Activated naive CD8-positive, alpha-beta T cell treated with anti-CD3 and anti-CD28 coated beads, Interleukin-2, amount 50 U/mL, for 24 hours (primary cell): Measurements from ENCODE around the gene FN3K.
A peak's percentile ranks its signal among the peaks of the same experiment; 100 is the strongest.
"Not testable (repeated sequence)": the region's sequence is repeated elsewhere in the genome, so short reads cannot be mapped to it uniquely, and the experiment has no call there.

Experiments used
- ATAC-seq: fragments of 150-1000 bp; cut with Tn5 transposase; one replicate; pipeline ENCODE4 v1.10.0; 2021
- DNase-seq: peaks from one replicate; pipeline ENCODE4 v3.0.0; 2021
- H3K27ac Mint-ChIP-seq: one replicate; pipeline ENCODE4 v1.8.0; 2021; ENCODE audit warnings: mild to moderate bottlenecking, mixed read lengths
- H3K27me3 Mint-ChIP-seq: one replicate; pipeline ENCODE4 v1.8.0; 2021; ENCODE audit warnings: mixed read lengths
- H3K36me3 Mint-ChIP-seq: one replicate; pipeline ENCODE4 v1.8.0; 2021; ENCODE audit warnings: low read depth, mixed read lengths
- H3K4me1 Mint-ChIP-seq: one replicate; pipeline ENCODE4 v1.8.0; 2021; ENCODE audit warnings: mixed read lengths
- H3K4me3 Mint-ChIP-seq: one replicate; pipeline ENCODE4 v1.8.0; 2021; ENCODE audit warnings: mild to moderate bottlenecking, moderate library complexity, mixed read lengths
- H3K9me3 Mint-ChIP-seq: one replicate; pipeline ENCODE4 v1.8.0; 2021; ENCODE audit warnings: mixed read lengths

The FN3K gene

GRCh38 chr17:82769041-82769440, 33.6 kb downstream of the FN3K start:
- Mint-ChIP-seq H3K4me1 (peaks cover 12% of the 10 kb centered on the region), H3K27ac (no peak overlapping the region), H3K9me3 (no peaks in the 10 kb centered on the region), H3K4me3 (no peak overlapping the region), H3K27me3 (no peaks in the 10 kb centered on the region), H3K36me3 (peaks cover 45% of the 10 kb centered on the region)
- no peak for DNase-seq
- no peak for ATAC-seq

DNA sequence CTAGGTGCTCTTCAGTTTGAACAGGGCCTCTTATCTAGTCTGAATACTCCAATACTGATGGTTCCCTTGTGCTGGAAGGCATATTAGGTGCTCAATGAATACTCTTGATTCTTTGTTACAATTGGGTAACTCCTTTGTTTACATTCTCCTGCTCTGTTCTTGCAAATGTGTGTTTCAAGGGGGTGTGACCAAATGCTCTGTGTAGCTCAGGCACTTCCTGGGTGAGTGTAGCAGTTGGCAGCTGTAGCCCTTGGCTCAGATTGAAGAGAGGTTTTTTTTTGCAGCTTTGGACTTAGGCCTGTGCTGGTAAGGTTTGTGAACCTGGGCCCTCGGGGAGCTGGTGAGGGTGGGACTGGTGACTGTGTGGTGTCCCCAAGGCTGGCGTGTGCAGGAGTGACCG, 36.6 kb downstream of the FN3K start:
- H3K4me3 Mint-ChIP-seq = no peak overlapping the region
- peaks cover 36% of the 10 kb centered on the region for H3K36me3 Mint-ChIP-seq
- no peaks in the 10 kb centered on the region for H3K27me3 Mint-ChIP-seq
- DNase-seq (no peak), ATAC-seq (no peak)
- no peaks in the 10 kb centered on the region for H3K9me3 Mint-ChIP-seq
- H3K4me1 Mint-ChIP-seq = peaks cover 27% of the 10 kb centered on the region
- H3K27ac Mint-ChIP-seq = no peak overlapping the region

- Mint-ChIP-seq H3K36me3 (peaks cover 25% of the 10 kb centered on the region), H3K4me1 (peaks cover 28% of the 10 kb centered on the region)
- not testable (repeated sequence) for H3K9me3 Mint-ChIP-seq, ATAC-seq, DNase-seq, H3K4me3 Mint-ChIP-seq, H3K27me3 Mint-ChIP-seq, H3K27ac Mint-ChIP-seq
Measured at GRCh38 chr17:82774456-82774855, 39.0 kb downstream of the FN3K start.

DNA sequence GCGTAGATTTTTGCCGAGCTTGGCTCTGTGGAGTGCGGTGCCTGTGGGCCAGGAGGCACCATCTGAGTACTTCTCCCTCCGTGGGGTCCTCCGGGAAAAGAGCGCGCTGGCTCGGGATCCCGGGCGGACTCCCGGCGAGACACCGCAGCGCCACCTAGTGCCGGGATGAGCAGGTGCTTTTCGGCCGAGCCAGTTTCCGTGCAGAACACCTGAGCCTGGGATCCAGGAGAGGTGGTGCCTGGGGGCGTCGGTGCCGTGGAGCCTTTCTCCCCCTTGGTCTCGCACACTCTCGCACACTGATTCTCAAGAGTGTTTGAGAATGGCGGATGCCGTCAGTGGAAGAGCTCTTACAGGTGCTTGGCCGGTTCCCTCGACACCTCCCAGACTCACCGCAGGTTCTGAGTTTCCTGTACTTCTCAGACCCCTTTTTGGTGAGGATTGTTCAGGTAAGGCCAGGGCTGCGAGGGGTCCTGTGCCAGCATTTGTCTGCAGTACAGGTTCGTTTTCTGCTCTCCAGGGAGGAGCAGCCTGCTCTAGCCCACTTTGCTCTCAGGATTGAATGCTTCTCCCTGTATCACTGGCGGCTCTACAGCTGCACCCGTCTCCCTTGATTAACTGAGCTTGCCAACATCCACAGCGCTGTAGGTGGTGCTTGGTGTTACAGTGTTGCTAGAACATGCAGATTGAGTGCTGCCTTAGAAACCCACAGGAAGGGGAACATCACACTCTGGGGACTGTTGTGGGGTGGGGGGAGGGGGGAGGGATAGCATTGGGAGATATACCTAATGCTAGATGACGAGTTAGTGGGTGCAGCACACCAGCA, 39.8 kb downstream of the FN3K start:
- DNase-seq (peak; percentile 68), ATAC-seq (no peak)
- Mint-ChIP-seq H3K9me3 (no peaks in the 10 kb centered on the region), H3K4me3 (no peak overlapping the region), H3K27me3 (no peaks in the 10 kb centered on the region), H3K27ac (no peak overlapping the region), H3K36me3 (peaks cover 20% of the 10 kb centered on the region), H3K4me1 (peaks cover 28% of the 10 kb centered on the region)

- no peaks in the 10 kb centered on the region for H3K27me3 Mint-ChIP-seq
- H3K4me1 Mint-ChIP-seq = peaks cover 28% of the 10 kb centered on the region
- no peak overlapping the region for H3K4me3 Mint-ChIP-seq
- ATAC-seq (no peak), DNase-seq (no peak)
- no peaks in the 10 kb centered on the region for H3K9me3 Mint-ChIP-seq
- H3K27ac Mint-ChIP-seq = no peak overlapping the region
- H3K36me3 Mint-ChIP-seq = peaks cover 18% of the 10 kb centered on the region
Measured at GRCh38 chr17:82776454-82776853, 41.0 kb downstream of the FN3K start.

DNA sequence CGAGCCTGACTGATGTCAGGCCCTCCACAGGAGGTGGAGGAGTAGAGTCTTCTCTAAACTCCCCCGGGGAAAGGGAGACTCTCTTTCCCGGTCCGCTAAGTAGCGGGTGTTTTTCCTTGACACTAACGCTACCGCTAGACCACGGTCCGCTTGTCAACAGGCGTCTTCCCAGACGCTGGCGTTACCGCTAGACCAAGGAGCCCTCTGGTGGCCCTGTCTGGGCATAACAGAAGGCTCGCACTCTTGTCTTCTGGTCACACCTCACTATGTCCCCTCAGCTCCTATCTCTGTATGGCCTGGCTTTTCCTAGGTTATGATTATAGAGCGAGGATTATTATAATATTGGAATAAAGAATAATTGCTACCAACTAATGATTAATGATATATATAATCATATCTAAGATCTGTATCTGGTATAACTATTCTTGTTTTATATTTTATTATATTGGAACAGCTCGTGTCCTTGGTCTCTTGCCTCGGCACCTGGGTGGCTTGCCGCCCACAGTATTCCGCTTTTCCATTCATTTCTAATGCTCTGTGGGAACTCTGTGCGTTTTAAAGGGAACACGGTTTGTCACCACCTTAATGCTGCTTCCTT, 42.5 kb downstream of the FN3K start:
- not testable (repeated sequence) for H3K9me3 Mint-ChIP-seq

DNA sequence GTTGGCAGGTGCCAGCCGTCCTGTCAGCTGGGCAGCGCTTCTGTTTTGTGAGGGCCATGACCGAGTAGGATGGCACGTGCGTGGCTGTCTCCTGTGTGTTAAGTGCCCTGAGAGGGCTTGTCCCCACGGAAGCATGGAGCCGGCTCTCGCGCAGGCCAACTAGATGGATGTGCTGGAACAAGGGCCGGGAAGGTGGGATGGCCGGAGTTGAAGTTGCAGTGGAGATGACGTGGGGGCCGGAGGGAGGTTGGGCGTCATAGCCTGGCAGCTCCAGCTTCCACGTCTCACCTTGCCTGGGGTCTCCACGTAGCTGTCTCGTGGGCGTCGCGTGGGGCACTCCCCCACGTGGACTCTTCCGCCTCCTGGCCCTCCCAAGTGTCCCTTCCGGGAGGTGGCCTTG, 44.1 kb downstream of the FN3K start:
- Mint-ChIP-seq H3K27me3 (no peaks in the 10 kb centered on the region), H3K4me1 (peaks cover 27% of the 10 kb centered on the region), H3K27ac (no peak overlapping the region), H3K36me3 (peaks cover 22% of the 10 kb centered on the region), H3K9me3 (no peaks in the 10 kb centered on the region), H3K4me3 (no peak overlapping the region)
- no peak for ATAC-seq
- no peak for DNase-seq

More for the DNA sequence above, 42.5 kb downstream of the FN3K start:
- DNase-seq, ATAC-seq, H3K27me3 Mint-ChIP-seq, H3K4me3 Mint-ChIP-seq, H3K27ac Mint-ChIP-seq: not testable (repeated sequence)
- Mint-ChIP-seq H3K4me1 (peaks cover 27% of the 10 kb centered on the region), H3K36me3 (peaks cover 18% of the 10 kb centered on the region)

GRCh38 chr17:82780195-82780594, 44.8 kb downstream of the FN3K start:
- Mint-ChIP-seq H3K36me3 (peaks cover 22% of the 10 kb centered on the region), H3K4me3 (no peak overlapping the region), H3K27ac (no peak overlapping the region), H3K9me3 (no peaks in the 10 kb centered on the region), H3K4me1 (peaks cover 21% of the 10 kb centered on the region), H3K27me3 (no peaks in the 10 kb centered on the region)
- DNase-seq = no peak
- no peak for ATAC-seq

- Mint-ChIP-seq H3K36me3 (peaks cover 22% of the 10 kb centered on the region), H3K4me3 (no peak overlapping the region), H3K27ac (no peak overlapping the region), H3K9me3 (no peaks in the 10 kb centered on the region), H3K27me3 (no peaks in the 10 kb centered on the region), H3K4me1 (peaks cover 14% of the 10 kb centered on the region)
- ATAC-seq = no peak
- no peak for DNase-seq
Measured at GRCh38 chr17:82780971-82781893, 45.8 kb downstream of the FN3K start.

DNA sequence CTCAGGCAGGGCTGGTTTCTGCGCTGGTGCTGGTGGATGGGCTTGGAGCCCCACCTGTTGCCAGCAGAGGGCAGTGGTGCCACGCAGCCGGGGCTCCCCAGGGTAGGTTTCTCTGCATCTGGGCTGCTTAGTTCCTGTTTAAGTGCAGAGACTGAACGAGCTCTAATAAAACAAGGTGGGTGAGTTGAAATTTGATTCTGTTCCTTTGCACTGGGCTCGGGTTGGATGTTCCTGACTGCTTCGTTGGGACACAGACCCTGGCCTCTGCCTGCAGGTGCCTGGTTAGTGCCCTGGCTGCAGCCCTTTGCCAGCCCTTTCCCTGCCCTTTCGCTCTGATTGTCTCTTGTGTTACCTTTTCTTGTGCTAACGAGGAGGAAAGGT, 46.5 kb downstream of the FN3K start:
- H3K9me3 Mint-ChIP-seq = no peaks in the 10 kb centered on the region
- no peaks in the 10 kb centered on the region for H3K27me3 Mint-ChIP-seq
- no peak overlapping the region for H3K4me3 Mint-ChIP-seq
- ATAC-seq = peak; percentile 95
- no peak overlapping the region for H3K27ac Mint-ChIP-seq
- DNase-seq = peak; percentile 82
- H3K4me1 Mint-ChIP-seq = peaks cover 8% of the 10 kb centered on the region
- peaks cover 22% of the 10 kb centered on the region for H3K36me3 Mint-ChIP-seq

DNA sequence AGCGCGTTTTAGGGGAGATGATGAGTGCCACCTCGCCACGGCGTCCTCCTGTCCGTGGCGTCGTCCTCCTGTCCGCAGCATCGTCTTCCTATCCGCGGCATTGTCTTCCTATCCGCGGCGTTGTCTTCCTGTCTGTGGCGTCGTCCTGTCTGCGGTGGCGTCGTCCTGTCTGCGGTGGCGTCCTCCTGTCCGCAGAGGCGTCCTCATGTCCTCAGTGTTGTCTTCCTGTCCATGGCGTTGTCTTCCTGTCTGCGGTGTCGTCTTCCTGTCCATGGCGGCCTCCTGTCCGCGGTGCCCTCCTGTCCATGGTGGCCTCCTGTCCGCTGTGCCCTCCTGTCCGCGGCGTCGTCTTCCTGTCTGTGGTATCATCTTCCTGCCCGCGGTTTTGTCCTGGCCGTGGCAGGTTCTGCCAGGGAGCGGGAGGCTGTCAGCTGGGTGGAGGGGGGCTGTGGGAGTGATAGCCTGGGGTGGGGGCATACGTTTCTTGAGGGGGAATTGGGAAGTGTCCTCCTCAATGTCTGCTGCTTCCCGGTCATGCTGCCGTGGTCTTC, 47.3 kb downstream of the FN3K start:
- DNase-seq (no peak), ATAC-seq (no peak)
- H3K4me1 Mint-ChIP-seq = peaks cover 6% of the 10 kb centered on the region
- no peak overlapping the region for H3K27ac Mint-ChIP-seq
- no peak overlapping the region for H3K4me3 Mint-ChIP-seq
- peaks cover 17% of the 10 kb centered on the region for H3K36me3 Mint-ChIP-seq
- H3K27me3 Mint-ChIP-seq = no peaks in the 10 kb centered on the region
- no peaks in the 10 kb centered on the region for H3K9me3 Mint-ChIP-seq

- H3K27ac Mint-ChIP-seq = no peak overlapping the region
- H3K27me3 Mint-ChIP-seq = no peaks in the 10 kb centered on the region
- DNase-seq (no peak), ATAC-seq (no peak)
- no peak overlapping the region for H3K4me3 Mint-ChIP-seq
- no peaks in the 10 kb centered on the region for H3K9me3 Mint-ChIP-seq
- peaks cover 17% of the 10 kb centered on the region for H3K36me3 Mint-ChIP-seq
- H3K4me1 Mint-ChIP-seq = peaks cover 6% of the 10 kb centered on the region
Measured at GRCh38 chr17:82783498-82783897, 48.1 kb downstream of the FN3K start.

- not testable (repeated sequence) for H3K27me3 Mint-ChIP-seq, ATAC-seq, H3K4me1 Mint-ChIP-seq, H3K9me3 Mint-ChIP-seq, H3K27ac Mint-ChIP-seq, H3K4me3 Mint-ChIP-seq, DNase-seq
- H3K36me3 Mint-ChIP-seq = peaks cover 17% of the 10 kb centered on the region
Measured at GRCh38 chr17:82785581-82785980, 50.2 kb downstream of the FN3K start.

DNA sequence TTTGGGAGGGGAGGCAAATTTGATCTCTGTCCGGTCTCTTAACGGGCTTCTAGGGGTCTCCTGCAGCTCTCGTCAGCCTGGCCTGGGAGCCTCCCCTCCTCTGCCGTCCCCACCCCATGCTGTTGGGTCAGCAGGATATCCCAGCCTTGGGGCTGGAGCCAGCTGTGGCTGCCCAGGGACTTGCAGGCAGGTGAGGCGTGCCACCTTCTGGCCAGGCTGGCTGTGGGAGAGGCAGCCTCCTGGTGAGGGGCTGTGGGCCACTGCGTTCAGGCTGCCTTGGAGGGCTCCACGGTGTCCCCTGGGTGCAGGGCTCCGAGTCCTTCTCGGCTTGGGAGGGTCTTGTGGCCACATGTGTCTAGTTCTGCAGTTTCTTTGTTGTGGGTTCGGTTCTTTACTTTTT, 51.0 kb downstream of the FN3K start:
- no peak overlapping the region for H3K4me3 Mint-ChIP-seq
- H3K27me3 Mint-ChIP-seq = no peaks in the 10 kb centered on the region
- ATAC-seq (no peak), DNase-seq (no peak)
- H3K27ac Mint-ChIP-seq = no peak overlapping the region
- peaks cover 18% of the 10 kb centered on the region for H3K36me3 Mint-ChIP-seq
- no peaks in the 10 kb centered on the region for H3K9me3 Mint-ChIP-seq
- H3K4me1 Mint-ChIP-seq = peaks cover 6% of the 10 kb centered on the region
